ENCODE measurements around the gene ZC3H7A. TPM values are rescaled to one million over a fixed set of nuclear protein-coding genes. Genes with fewer than 3 reads are reported as not detected.

The ZC3H7A gene
- total and polyA plus RNA-seq, 8 donors, result 20.0 to 39.6 (median 30.2) TPM

DNA sequence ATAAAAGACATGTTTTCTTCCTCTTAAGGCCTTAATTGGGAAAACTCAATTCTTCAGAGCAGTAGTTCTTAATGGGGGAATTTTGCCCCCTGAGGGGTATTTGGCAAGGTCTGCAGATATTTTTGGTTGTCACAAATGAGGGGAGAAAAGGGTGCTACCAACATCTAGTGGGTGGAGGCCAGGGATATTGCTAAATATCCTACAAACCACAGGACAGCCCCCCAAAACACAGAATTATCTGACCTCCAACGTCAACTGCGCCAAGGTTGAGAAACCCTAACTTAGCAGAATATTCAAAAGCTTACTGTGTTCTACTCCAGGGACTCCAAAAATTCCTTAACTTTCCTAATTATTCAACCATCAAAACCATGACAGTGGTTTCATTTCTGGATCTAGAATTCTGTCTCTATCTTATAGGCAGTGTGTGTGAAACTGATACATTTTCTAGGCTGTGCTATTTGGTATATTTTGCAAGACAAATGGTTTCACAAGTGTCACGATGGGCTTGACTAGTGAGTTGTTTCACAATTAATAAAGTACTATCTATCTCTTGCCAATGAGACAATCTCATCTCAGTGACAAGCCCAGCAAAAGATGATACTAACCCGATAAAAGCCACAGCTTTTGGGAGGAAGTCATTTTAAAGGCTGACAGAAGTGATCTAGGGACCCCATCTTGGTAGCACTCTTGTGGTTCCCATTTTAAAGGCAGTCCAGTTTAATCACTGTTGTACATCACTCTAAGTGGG is 69.1 kb downstream of the ZC3H7A start:
- DNase-seq (no peak), ATAC-seq (no peak), FAIRE-seq (no peak)
- peaks cover 3 to 26% (median 11%) of the 10 kb centered on the region in 3 donors for H3K36me3 ChIP-seq
- 70 to 86% methylated on average over 4 of the region's 4 CpGs for WGBS, 2 donors
- H3K4me1 ChIP-seq, result peaks cover 35 to 47% (median 46%) of the 10 kb centered on the region in 3 donors
- no peak for TF ChIP-seq CTCF (IDR thresholded peaks at IDR 0.05)
- intact Hi-C loops (cut with DNase I), result no loop called here
- no peaks in the 10 kb centered on the region for H3K27me3 ChIP-seq
- H3K27ac ChIP-seq, result peak overlapping the region in 2 of 4 donors; percentile 10 to 21
- H3K4me3 ChIP-seq, result no peak overlapping the region
- no peaks in the 10 kb centered on the region for H3K9me3 ChIP-seq

- DNase-seq, result peak in 4 of 6 donors; percentile 48 to 71 (median 54)
- no peak for FAIRE-seq
- no peak for TF ChIP-seq CTCF (IDR thresholded peaks at IDR 0.05)
- peaks cover 0 to 24% (median 11%) of the 10 kb centered on the region in 3 donors for H3K36me3 ChIP-seq
- no peak overlapping the region for H3K4me3 ChIP-seq
- 22 to 24% methylated on average over 8 of the region's 8 CpGs for WGBS, 2 donors
- H3K27ac ChIP-seq, result peak overlapping the region in 3 of 4 donors; percentile 14 to 81 (median 77)
- H3K27me3 ChIP-seq, result no peaks in the 10 kb centered on the region
- H3K9me3 ChIP-seq, result no peaks in the 10 kb centered on the region
- peaks cover 29 to 44% (median 37%) of the 10 kb centered on the region in 3 donors for H3K4me1 ChIP-seq
- intact Hi-C loops (cut with DNase I), result no loop called here
- ATAC-seq, result peak; percentile 84 to 95 (median 92)
Observed at GRCh38 chr16:11726008-11726407, 71.0 kb downstream of the ZC3H7A start.

DNA sequence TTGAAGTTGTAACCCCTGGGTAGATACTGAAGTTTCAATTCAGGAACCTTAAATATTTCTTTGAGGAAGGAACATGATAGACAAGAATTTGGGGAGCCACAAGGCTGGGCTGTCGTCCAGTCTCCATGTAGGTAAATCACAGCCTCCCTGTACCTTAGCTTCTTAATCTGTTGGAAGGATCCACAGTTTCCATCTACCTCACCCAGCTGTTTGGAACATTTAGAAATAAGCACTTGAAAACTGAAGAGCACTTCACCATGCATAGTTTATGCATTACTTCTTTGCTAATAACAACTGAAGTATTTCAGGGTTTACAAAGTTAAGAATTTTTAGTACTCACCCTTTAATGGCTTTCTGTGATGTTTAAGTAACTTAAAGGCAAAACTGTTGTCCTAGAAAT is 71.6 kb downstream of the ZC3H7A start:
- no peak for TF ChIP-seq CTCF (IDR thresholded peaks at IDR 0.05)
- peak overlapping the region in 2 of 4 donors; percentile 77 to 81 for H3K27ac ChIP-seq
- WGBS, 2 donors, result 33 to 41% methylated on average over 1 of the region's 1 CpG
- FAIRE-seq, result no peak
- H3K4me1 ChIP-seq, result peaks cover 25 to 39% (median 32%) of the 10 kb centered on the region in 3 donors
- H3K4me3 ChIP-seq, result no peak overlapping the region
- ATAC-seq, result peak in 1 of 4 donors; percentile 33
- no peak for DNase-seq
- peaks cover 0 to 28% (median 15%) of the 10 kb centered on the region in 3 donors for H3K36me3 ChIP-seq
- H3K9me3 ChIP-seq, result no peaks in the 10 kb centered on the region
- H3K27me3 ChIP-seq, result no peaks in the 10 kb centered on the region
- intact Hi-C loops (cut with DNase I), result no loop called here

DNA sequence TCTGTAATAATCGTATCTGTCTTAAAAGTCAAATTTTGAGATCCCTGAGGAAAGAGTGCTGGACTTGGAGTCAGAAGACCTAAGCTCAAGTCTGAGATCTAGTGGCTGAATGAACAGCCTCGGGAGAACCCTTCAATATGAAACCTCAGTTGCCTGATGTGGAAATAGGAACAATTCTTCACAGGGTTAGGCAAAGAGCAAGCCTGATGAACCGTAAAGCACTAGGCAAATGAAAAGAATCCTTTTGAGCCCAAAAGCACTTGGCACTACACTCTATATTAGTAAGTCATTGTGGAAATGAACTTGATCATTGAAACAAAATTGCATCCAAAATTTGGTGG is 74.6 kb downstream of the ZC3H7A start:
- Histone ChIP-seq H3K36me3 (peaks cover 0 to 23% (median 5%) of the 10 kb centered on the region in 3 donors), H3K27me3 (no peaks in the 10 kb centered on the region), H3K9me3 (no peaks in the 10 kb centered on the region), H3K4me1 (peaks cover 34 to 47% (median 38%) of the 10 kb centered on the region in 3 donors), H3K4me3 (no peak overlapping the region), H3K27ac (peak overlapping the region in 2 of 4 donors; percentile 35 to 37)
- FAIRE-seq (no peak), ATAC-seq (no peak), DNase-seq (no peak)
- 59 to 62% methylated on average over 3 of the region's 3 CpGs for WGBS, 2 donors
- no peak for TF ChIP-seq CTCF (IDR thresholded peaks at IDR 0.05)
- intact Hi-C loops (cut with DNase I), result no loop called here

Data from pancreas (tissue), 10 donors.